Inflammatory macrophage treated with lipopolysaccharide for 4 hours (primary cell): ENCODE results near the gene PSMB11.

ENCODE experiments used
- DNase-seq: peaks from one replicate; pipeline ENCODE4 v3.0.0-alpha.2; 2020

PSMB11 gene

GRCh38 chr14:23089498-23090253, 47.7 kb downstream of the PSMB11 start:
- DNase-seq = no peak

GRCh38 chr14:23090254-23090636, 48.2 kb downstream of the PSMB11 start:
- DNase-seq = no peak

GRCh38 chr14:23091294-23092225, 49.5 kb downstream of the PSMB11 start:
- no peak for DNase-seq

GRCh38 chr14:23093104-23093503, 51.1 kb downstream of the PSMB11 start:
- DNase-seq = no peak

GRCh38 chr14:23093526-23093925, 51.5 kb downstream of the PSMB11 start:
- no peak for DNase-seq
